Neural crest cell (in vitro differentiated cells): ENCODE data around the gene CLDN2. TPM values are rescaled to one million over a fixed set of nuclear protein-coding genes. Genes with fewer than 3 reads are reported as not detected.
"Not testable (repeated sequence)": the region's sequence is repeated elsewhere in the genome, so short reads cannot be mapped to it uniquely, and the experiment has no call there.

Experiments
- DNase-seq: peaks from one replicate; pipeline ENCODE4 v3.0.0; 2021; ENCODE audit warnings: low read depth, mixed read lengths, low spot score
- H3K27ac Mint-ChIP-seq: one replicate; pipeline ENCODE4 v1.8.0; 2021; ENCODE audit warnings: mild to moderate bottlenecking, mixed read lengths; ENCODE audit not compliant: unreplicated experiment
- H3K27me3 Mint-ChIP-seq: 2 replicates; pipeline ENCODE4 v1.8.0; 2021; ENCODE audit warnings: low read depth, mild to moderate bottlenecking, mixed read lengths
- H3K36me3 Mint-ChIP-seq: 2 replicates; pipeline ENCODE4 v1.8.0; 2021; ENCODE audit warnings: low read depth, mild to moderate bottlenecking, mixed read lengths
- H3K4me1 Mint-ChIP-seq: 2 replicates; pipeline ENCODE4 v1.8.0; 2021; ENCODE audit warnings: mixed read lengths
- H3K4me3 Mint-ChIP-seq: one replicate; pipeline ENCODE4 v1.8.0; 2021; ENCODE audit warnings: mild to moderate bottlenecking, mixed read lengths
- H3K9me3 Mint-ChIP-seq: 2 replicates; pipeline ENCODE4 v1.8.0; 2021; ENCODE audit warnings: mixed read lengths
- CTCF ChIP-seq: fragments of 200-600 bp; sonication (generic); conservative IDR thresholded peaks from 2 replicates; pipeline ENCODE4 v1.5.0; 2021; ENCODE audit warnings: antibody characterized with exemption, mild to moderate bottlenecking
- long read RNA-seq: library from polyadenylated mRNA; unstranded; transcript quantifications from one replicate; pipeline ENCODE4 v2.0.0, GENCODE V29; 2020
- total RNA-seq: library from RNA; stranded (reverse); gene quantifications from 2 replicates; pipeline ENCODE4 v1.2.1, GENCODE V29; 2021

Gene CLDN2, protein sequence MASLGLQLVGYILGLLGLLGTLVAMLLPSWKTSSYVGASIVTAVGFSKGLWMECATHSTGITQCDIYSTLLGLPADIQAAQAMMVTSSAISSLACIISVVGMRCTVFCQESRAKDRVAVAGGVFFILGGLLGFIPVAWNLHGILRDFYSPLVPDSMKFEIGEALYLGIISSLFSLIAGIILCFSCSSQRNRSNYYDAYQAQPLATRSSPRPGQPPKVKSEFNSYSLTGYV
- total RNA-seq, result not detected in 2 replicates
- long read RNA-seq, result 0 reads

DNA sequence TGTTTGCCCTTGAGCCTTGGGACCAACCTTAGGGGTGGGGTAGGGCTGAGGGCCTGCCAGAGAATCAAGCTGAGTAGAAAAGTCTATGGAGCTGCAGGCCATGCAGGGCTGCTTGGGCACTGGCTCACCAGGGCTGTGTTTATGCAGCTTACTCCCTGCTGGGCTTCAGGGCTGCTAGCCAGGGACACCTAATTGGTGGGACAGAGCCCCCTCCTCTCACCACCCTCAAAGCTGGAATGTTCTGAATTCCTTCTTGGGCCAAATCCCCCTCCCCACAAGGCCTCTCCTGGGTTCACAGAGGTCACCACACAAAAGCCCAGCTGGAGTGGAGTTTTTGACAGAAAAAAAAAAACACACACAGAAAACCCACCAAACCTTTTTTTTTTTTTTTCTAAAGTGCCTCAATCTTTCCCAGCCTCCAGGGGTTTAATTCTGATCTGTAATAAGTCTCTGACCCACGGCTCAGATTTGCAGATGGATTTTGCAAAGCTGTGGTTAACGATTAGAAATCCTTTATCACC is at the start of gene CLDN2:
CLDN2 (plus strand) TSS at position 471 of the 521 bp plus-strand sequence. CDS start 7,827 bp downstream, outside the sequence.
- H3K27ac Mint-ChIP-seq, result peak within 1 kb of the TSS; percentile 12
- peaks cover 16% of the 10 kb centered on the region for H3K9me3 Mint-ChIP-seq
- H3K27me3 Mint-ChIP-seq, result no peaks in the 10 kb centered on the region
- TF ChIP-seq CTCF, result no peak
- no peak within 1 kb of the TSS for H3K4me3 Mint-ChIP-seq
- no peaks in the 10 kb centered on the region for H3K36me3 Mint-ChIP-seq
- no peak for DNase-seq
- H3K4me1 Mint-ChIP-seq, result peaks cover 8% of the 10 kb centered on the region

- H3K27me3 Mint-ChIP-seq, H3K36me3 Mint-ChIP-seq, H3K4me3 Mint-ChIP-seq, DNase-seq, H3K4me1 Mint-ChIP-seq, H3K27ac Mint-ChIP-seq, H3K9me3 Mint-ChIP-seq: not testable (repeated sequence)
These were observed 47.4 kb upstream of the CLDN2 start for GRCh38 chrX:106872796-106873195.

DNA sequence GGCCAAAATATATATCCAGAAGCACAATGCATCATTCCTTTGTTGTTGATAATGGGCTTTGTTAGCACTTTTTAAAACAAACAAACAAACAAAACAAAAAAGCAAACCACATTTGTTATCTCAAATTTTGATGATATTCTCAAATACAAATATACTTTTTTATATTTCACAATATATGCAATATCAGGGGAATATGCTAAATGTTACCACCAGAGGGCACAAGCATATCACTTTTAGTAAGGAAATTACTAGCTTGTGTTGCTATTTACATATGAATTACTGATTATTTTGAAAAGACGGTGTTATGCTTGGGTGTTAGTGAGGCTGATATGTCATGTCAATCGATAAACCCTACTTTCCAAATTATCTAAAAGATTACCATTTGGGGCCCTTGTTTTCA is 46.1 kb upstream of the CLDN2 start:
- Mint-ChIP-seq H3K9me3 (peaks cover 3% of the 10 kb centered on the region), H3K36me3 (no peaks in the 10 kb centered on the region), H3K27me3 (peaks cover 2% of the 10 kb centered on the region), H3K27ac (no peak overlapping the region), H3K4me1 (no peaks in the 10 kb centered on the region), H3K4me3 (no peak overlapping the region)
- TF ChIP-seq CTCF, result peak; percentile 71
- DNase-seq, result no peak

- H3K27me3 Mint-ChIP-seq, result peaks cover 2% of the 10 kb centered on the region
- no peaks in the 10 kb centered on the region for H3K36me3 Mint-ChIP-seq
- H3K9me3 Mint-ChIP-seq, result peaks cover 9% of the 10 kb centered on the region
- no peak for TF ChIP-seq CTCF
- H3K4me3 Mint-ChIP-seq, result no peak overlapping the region
- no peak overlapping the region for H3K27ac Mint-ChIP-seq
- no peak for DNase-seq
- H3K4me1 Mint-ChIP-seq, result no peaks in the 10 kb centered on the region
These were observed 45.1 kb upstream of the CLDN2 start for GRCh38 chrX:106875151-106875550.

DNA sequence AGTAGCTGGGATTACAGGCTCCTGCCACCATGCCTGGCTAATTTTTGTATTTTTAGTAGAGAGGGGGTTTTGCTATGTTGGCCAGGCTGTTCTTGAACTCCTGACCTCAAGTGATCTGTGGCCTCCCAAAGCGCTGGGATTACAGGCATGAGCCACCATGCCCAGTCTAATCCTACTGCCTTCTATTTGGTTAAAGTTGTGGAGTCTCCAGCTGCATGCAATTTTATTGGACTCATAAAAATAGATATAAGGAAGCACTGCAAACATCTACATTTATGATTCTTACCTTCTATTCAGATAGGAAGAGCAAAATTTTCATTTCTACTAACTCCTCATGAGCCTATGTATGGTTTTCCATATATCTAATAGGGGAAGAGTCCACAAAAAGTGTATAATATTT is 30.7 kb upstream of the CLDN2 start:
- no peak for TF ChIP-seq CTCF
- Mint-ChIP-seq H3K36me3 (no peaks in the 10 kb centered on the region), H3K27me3 (peaks cover 2% of the 10 kb centered on the region), H3K27ac (no peak overlapping the region), H3K9me3 (peaks cover 6% of the 10 kb centered on the region), H3K4me1 (no peaks in the 10 kb centered on the region), H3K4me3 (no peak overlapping the region)
- no peak for DNase-seq

- H3K27ac Mint-ChIP-seq, result no peak overlapping the region
- no peak overlapping the region for H3K4me3 Mint-ChIP-seq
- no peak for TF ChIP-seq CTCF
- H3K4me1 Mint-ChIP-seq, result no peaks in the 10 kb centered on the region
- no peaks in the 10 kb centered on the region for H3K27me3 Mint-ChIP-seq
- no peaks in the 10 kb centered on the region for H3K36me3 Mint-ChIP-seq
- peaks cover 8% of the 10 kb centered on the region for H3K9me3 Mint-ChIP-seq
- no peak for DNase-seq
These were observed 28.3 kb upstream of the CLDN2 start for GRCh38 chrX:106891762-106892460.
